Activated naive CD4-positive, alpha-beta T cell treated with Interleukin-2 at 50 U/mL for 16 hours (primary cell): Measurements from ENCODE around the gene RPL10A.

ENCODE experiments used
- DNase-seq: peaks from one replicate; pipeline ENCODE4 v3.0.0-alpha.2; 2020

The RPL10A gene

GRCh38 chr6:35493307-35493983, 25.2 kb downstream of the RPL10A start:
- no peak for DNase-seq

DNA sequence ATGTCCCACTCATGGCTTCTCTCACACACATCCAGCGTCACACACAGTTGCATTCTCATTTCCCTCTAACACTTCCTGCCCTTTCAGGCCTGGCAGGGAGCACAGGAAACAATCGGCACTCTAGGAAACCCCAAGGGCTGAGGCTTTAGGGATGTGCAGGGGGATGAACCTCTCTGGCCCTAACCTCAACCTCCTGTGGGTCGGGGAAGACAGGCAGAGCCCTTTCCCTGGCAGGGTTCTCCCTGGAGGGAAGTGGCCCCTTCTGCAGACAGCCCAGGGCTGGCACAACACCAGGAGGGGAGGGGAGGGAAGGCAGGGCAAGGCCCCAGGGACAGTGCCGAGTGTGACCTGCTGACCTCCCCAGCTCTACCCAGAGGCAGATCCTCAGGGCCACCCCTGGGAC, 26.0 kb downstream of the RPL10A start:
- no peak for DNase-seq

- DNase-seq, result no peak
Observed at GRCh38 chr6:35495258-35496035, 27.2 kb downstream of the RPL10A start.

DNA sequence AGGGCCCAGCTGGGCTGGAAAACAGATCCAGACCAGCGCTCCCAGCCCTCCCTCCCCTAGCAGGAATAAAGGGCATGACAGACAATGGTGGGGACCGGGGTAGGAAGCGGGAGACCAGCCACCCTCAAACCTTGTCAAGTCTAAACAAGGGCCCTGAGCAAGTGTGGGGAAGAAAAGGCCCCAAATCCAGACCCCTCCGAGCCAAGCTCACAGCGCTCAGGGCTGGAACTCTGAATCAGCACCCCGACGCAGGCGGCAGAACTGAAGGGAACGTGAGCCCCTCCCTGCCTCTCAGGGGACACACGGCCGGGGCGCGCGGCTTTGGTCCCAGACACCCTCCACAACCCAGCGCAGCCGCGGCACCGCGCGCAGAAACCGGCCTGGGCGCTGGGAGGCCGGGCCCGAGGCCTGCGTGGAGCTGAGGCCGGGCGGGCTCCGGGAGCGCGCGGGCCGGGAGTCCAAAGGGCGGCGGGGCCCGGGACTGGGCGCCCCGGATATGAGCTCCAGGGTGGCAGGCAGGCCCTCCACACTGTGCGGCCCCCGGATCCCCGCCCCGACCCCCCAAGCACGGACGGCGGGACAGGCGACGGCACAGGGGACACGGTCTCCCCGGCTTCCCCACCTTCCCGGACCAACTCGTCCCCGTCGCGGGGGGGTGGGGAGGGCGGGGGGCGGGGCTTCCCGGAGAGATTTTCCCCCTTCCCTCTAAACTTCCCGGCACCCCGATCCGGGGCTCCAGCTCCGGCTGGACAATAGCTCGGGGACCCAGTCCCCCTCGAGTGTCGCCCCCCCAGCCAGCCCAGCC, 28.0 kb downstream of the RPL10A start:
- DNase-seq, result no peak

GRCh38 chr6:35496841-35497570, 28.8 kb downstream of the RPL10A start, which contains the start of gene TEAD3:
Gene TEAD3 (minus strand): TSS chr6:35497079.
- peak; percentile 50 for DNase-seq

DNA sequence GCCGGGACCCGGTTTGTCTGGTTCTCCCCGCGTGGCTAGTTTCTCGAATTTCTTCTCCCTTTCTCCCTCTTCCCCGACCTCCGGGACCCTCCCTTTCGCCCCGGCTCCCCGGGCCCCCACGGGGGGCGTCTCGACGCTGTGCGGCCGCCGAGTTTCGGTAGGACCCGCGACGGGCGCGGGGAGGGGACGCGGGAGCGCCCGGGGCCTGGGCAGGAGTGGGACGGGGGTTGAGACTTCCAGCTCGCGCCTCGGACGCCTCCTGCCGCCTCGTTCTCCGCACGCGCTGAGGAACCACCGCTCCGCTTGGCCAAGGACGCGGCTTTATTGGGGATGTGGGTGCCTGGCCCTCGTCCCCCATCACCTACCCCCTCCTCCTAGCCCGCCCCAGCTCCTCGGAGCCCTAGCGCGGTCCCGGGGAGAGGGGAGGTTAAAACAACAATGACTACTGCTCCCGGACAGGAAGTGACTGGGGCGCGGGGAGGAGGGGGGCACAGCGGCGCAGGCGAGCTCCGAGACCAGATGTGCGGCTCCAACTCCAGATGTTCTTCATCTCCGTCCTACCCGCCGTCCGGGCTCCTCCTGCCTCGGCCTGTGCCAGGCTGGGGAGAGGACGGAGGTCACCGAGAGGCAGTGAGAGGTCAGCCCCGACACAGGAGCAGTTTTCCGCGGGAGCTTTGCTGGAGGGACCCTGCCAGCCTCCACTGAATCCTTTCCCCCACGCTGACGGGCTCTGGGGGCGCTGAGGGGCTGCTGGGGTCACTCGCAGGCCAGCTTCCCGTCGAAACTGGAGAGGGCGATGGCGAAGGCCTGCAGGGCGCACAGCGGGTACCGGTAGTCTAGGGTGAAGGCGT, 29.6 kb downstream of the RPL10A start:
- peak; percentile 60 for DNase-seq

GRCh38 chr6:35498422-35499067, 30.3 kb downstream of the RPL10A start:
- no peak for DNase-seq

DNA sequence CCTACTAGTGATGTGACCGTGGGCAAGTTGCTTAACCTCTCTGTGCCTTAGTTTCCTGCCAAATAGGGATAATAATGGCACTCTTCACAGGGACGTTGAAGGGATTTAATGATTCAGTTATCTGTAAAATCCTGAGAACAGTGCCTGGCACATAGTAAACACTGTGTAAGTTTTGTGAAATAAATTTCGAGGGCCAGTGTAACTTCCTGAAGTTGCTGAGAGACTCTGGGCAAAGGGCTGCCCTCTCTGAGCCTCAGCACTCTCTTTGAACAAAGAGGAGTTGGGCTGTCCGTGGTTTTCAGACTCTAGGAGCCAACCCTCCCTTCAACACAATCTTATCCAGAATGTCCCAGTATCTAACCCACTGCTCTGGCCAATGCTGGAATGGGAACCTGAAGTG, 31.2 kb downstream of the RPL10A start:
- DNase-seq, result no peak

DNA sequence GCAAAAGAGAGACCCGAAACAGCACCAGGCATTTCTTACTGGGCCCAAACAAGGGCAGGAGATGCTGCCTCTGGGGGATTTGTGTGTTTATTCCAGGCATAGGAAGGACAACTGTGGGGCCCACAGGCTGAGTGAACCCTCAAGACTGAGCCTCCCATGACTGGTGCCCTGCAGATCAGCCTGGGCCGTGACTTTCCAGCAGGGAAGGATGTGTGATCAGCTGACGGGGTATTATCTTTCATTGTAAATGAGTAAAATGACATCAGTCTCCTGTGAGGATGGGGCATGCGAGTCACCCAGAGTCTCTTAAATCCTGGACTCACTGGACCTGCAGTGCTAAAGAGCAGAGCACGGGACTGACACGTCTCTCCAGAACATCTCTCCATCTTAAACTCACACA, 32.6 kb downstream of the RPL10A start:
- no peak for DNase-seq

DNA sequence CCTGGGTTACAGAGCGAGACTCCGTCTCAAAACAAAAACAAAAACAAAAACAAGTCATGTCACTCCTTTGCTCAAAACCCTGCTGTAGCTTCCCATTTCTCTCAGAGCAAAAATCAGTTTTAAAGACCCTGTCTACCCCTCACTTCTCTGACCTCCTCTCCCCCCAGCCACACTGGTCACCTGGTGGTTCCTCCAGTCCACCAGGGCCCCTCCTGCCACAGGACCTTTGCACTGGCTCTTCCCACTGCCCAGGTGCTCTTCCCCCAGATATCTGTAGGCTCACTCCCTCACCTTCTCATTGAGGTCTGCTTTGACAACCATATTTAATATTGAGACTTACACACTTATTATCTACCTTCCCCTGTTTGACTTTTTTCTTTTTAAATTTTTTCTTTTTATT, 33.6 kb downstream of the RPL10A start:
- DNase-seq, result no peak

- DNase-seq, result no peak
Observed at GRCh38 chr6:35503534-35503933, 35.3 kb downstream of the RPL10A start.

GRCh38 chr6:35505999-35506412, 37.8 kb downstream of the RPL10A start:
- no peak for DNase-seq

GRCh38 chr6:35506536-35506935, 38.3 kb downstream of the RPL10A start:
- DNase-seq, result no peak

DNA sequence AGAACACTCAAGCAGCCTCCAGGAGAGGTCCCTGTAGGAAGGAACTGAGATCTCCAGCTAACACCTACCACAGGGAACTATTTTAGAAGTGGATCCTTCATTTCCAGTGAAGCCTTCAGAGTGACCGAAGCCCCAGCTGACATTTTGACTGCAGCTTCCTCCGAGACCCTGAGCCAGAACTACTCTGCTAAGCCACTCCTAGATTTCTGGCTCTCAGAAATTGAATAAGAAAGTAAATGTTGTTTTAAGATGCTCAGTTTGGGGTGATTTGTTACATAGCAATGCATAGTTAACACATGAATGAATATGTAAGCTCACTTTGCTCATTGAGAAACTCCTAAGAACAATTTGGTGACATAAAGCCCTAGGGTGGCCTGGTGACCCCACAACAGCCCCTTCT, 39.0 kb downstream of the RPL10A start:
- no peak for DNase-seq

DNA sequence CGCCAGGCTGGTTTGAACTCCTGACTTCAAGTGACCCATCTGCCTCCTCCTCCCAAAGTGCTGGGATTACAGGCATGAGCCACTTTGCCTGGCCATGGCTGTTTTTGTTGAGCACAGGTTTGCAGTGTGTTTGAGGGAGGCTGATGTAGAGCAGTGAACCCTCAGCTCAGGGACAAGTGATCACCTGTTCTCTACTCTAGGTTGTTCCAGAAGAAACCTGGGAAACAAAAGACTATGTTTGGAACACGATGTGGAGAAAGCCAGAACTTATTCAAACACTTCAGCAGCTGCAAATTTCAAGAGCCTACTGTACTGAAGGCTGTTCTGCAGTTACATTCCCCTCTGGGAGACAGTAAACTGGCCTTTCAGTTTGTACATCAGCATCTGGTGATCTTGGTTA, 39.8 kb downstream of the RPL10A start:
- DNase-seq, result no peak

GRCh38 chr6:35508542-35508941, 40.3 kb downstream of the RPL10A start:
- DNase-seq, result no peak

GRCh38 chr6:35510916-35511561, 42.8 kb downstream of the RPL10A start:
- no peak for DNase-seq

- no peak for DNase-seq
Observed at GRCh38 chr6:35511562-35511941, 43.4 kb downstream of the RPL10A start.

- no peak for DNase-seq
Observed at GRCh38 chr6:35512006-35512405, 43.8 kb downstream of the RPL10A start.

DNA sequence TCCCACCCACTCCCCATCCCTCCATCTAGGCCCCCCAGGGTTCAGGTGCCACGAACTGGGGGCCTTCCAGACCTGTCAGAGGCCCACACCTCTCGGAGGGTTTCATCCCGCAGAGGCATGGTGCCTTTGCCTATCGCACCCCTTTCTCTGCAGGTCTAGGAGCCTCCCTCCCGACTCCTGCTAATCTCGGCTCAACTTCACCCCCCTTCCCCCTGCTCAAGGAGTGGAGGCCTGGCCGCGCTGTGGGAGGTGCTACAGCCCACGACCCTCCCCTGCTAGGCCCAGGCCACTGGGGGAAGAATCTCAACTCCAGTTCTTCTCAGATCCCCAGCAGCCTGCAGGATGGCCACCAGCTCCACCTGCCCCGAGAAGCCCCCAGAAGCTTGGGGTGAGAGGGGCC, 44.5 kb downstream of the RPL10A start, which contains the start of gene TULP1:
TULP1 (minus strand) TSS at position 157 of the 400 bp plus-strand sequence; CDS start at position 119, 38 bp downstream.
- no peak for DNase-seq

GRCh38 chr6:35514587-35514986, 46.4 kb downstream of the RPL10A start:
- no peak for DNase-seq
